Activated CD4-positive, alpha-beta memory T cell treated with anti-CD3 and anti-CD28 coated beads for 36 hours (primary cell): ENCODE data around the gene GOLGA8B. TPM values are rescaled to one million over a fixed set of nuclear protein-coding genes. Genes with fewer than 3 reads are reported as not detected.

Experiments used
- CTCF ChIA-PET: fragments of 350-600 bp; sonication (Branson Sonifier 250); formaldehyde crosslinking; loops from one replicate; lab custom pipeline; 2021; ENCODE audit warnings: antibody characterized with exemption, inconsistent platforms; lab: Charles Lee
- POLR2A ChIA-PET: fragments of 350-600 bp; sonication (Branson Sonifier 250); formaldehyde crosslinking; loops from one replicate; lab custom pipeline; 2021; ENCODE audit warnings: antibody characterized with exemption; lab: Charles Lee
- DNase-seq: peaks from one replicate; pipeline ENCODE4 v3.0.0-alpha.2; 2020
- H3K27ac Mint-ChIP-seq: one replicate; pipeline ENCODE4 v1.8.0; 2021; ENCODE audit warnings: mixed read lengths
- H3K27me3 Mint-ChIP-seq: one replicate; pipeline ENCODE4 v1.8.0; 2021; ENCODE audit warnings: mixed read lengths
- H3K36me3 Mint-ChIP-seq: one replicate; pipeline ENCODE4 v1.8.0; 2021; ENCODE audit warnings: mixed read lengths
- H3K4me1 Mint-ChIP-seq: one replicate; pipeline ENCODE4 v1.8.0; 2021; ENCODE audit warnings: low read depth, mixed read lengths
- H3K4me3 Mint-ChIP-seq: one replicate; pipeline ENCODE4 v1.8.0; 2021; ENCODE audit warnings: mild to moderate bottlenecking, mixed read lengths
- H3K9me3 Mint-ChIP-seq: one replicate; pipeline ENCODE4 v1.8.0; 2021; ENCODE audit warnings: mixed read lengths
- intact Hi-C: fragments of 100-400 bp; cut with micrococcal nuclease; formaldehyde crosslinking; loops from one replicate; pipeline ENCODE4 v1.15.1; 2023
- total RNA-seq, 2 experiments: library from RNA; stranded (reverse); gene quantifications; one replicate each; pipeline ENCODE4 v1.2.3, GENCODE V29; 2021

Gene GOLGA8B
- total RNA-seq, 2 experiments from 2014 or later, result 85.2 to 103 TPM

DNA sequence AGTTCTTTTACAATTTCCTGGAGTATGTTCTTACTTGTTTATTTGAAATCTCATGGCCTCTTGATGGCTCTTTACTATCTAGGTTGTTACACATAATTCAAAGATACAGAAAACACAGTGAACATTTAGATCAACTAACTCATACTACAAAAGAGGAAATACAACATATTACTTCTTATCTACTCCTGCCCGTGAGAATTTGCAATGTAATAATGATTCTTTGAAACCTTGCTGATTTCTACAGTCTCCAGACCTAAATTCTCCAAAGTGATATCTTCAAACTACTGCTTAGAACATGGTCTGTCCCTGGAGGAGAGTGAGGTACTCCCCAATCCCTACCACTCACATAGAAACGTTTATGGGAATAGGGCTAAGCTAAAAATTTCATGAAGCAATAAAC, 29.9 kb upstream of the GOLGA8B start:
- intact Hi-C loops, result no loop called here
- H3K4me1 Mint-ChIP-seq, result peaks cover 9% of the 10 kb centered on the region
- no peak overlapping the region for H3K27ac Mint-ChIP-seq
- no peak overlapping the region for H3K4me3 Mint-ChIP-seq
- peaks cover 29% of the 10 kb centered on the region for H3K27me3 Mint-ChIP-seq
- H3K9me3 Mint-ChIP-seq, result no peaks in the 10 kb centered on the region
- ChIA-PET CTCF (no interaction called here), POLR2A (no interaction called here)
- H3K36me3 Mint-ChIP-seq, result no peaks in the 10 kb centered on the region
- no peak for DNase-seq

DNA sequence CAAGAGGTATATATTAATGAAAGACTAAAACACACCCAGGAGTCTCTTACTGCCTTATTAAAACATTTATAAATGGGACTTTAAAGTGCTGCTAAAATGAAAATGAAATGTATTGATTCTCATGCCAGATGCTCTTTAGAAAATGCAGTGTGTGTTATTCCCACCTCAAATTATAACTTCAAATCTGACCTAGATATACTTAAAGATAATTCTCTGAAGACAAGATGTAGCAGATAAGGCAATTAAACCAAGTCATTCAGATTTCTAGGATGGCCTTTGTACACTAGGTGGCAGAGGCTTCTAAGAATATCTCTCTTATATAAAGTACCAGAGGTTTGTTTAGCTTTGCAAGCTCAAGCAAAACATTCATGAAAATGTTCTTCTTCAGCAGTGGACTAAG, 26.9 kb upstream of the GOLGA8B start:
- ChIA-PET CTCF (interaction anchor here (0.6 to 1.9 kb wide), 5 partner anchors 11 to 549 kb away, joined by 3 to 9 read pairs (median 5); no protein-coding TSS in a partner anchor), POLR2A (no interaction called here)
- Mint-ChIP-seq H3K27me3 (peaks cover 28% of the 10 kb centered on the region), H3K27ac (no peak overlapping the region), H3K36me3 (no peaks in the 10 kb centered on the region), H3K4me1 (peaks cover 9% of the 10 kb centered on the region), H3K4me3 (no peak overlapping the region), H3K9me3 (no peaks in the 10 kb centered on the region)
- intact Hi-C loops, result no loop called here
- no peak for DNase-seq

DNA sequence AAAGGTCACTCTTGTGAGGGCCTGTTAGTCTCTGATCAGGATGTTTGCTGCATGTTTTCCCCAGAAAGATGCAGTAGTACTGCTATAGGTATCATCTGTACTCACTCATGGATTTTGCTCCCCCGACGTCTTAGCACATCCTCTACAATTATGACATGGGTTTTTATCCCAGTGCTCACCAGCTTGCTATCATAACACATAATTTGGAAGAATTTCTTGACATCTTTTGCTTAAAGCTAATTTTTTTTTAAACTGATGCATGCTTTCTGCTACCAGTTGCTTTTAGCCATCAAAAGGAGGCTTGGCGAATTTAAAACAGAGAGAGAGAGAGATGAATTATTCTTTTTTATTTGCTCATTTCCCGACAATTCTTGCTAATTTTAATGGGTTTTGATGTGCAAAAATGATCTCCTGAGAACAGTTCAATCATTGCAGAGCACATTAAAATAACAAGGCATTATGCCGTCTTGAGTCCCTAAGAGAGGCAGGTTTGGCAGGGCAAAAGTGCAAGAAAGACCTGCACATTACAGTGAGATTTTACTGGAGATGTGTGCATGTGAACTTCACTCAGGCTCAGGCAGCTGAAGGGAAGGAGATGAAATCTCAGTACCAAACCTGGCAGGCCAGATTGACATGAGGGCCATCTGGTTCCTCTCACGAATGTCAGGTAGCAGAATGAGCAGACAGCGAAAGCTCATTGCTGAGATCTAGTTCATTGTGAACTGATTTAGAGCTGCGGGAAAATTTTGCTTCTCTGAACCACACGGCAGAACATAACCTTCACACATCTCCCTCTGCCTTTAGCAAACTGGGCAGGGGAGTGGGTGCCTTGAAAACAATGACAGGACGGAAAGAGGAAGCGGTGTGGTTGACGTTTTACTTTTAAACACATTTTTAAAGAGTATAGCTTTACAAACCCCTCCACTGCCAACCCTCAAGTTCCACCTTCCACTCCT, 25.9 kb upstream of the GOLGA8B start:
- CTCF ChIA-PET, result interaction anchor here (0.7 to 1.9 kb wide), 4 partner anchors 12 to 572 kb away, joined by 3 to 9 read pairs (median 4); no protein-coding TSS in a partner anchor
- Mint-ChIP-seq H3K4me1 (peaks cover 9% of the 10 kb centered on the region), H3K27ac (no peak overlapping the region), H3K27me3 (peaks cover 30% of the 10 kb centered on the region), H3K9me3 (no peaks in the 10 kb centered on the region), H3K4me3 (no peak overlapping the region), H3K36me3 (no peaks in the 10 kb centered on the region)
- intact Hi-C loops, result no loop called here
- no peak for DNase-seq
- POLR2A ChIA-PET, result no interaction called here

DNA sequence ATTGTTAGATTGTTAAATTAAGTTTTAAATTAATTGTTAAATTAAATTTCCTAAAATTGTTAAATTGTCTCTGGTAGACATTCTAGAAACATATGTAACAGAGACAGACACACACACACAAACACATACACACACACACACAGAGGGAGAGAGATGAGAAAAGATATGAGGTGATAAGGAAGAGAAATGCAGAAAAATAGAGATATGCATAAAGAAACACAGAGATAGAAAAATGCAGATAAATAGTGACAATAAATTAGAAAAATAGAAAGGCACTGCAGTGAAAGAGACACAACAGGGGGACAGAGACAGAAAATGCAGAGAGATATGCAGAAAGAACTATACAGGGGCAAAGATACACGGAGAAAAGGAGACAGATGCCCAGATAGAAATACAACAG, 25.1 kb upstream of the GOLGA8B start:
- peaks cover 9% of the 10 kb centered on the region for H3K4me1 Mint-ChIP-seq
- ChIA-PET POLR2A (no interaction called here), CTCF (interaction anchor here (0.7 kb wide), 1 partner anchor 572 kb away, joined by 3 read pairs; no protein-coding TSS in a partner anchor)
- no peak overlapping the region for H3K27ac Mint-ChIP-seq
- intact Hi-C loops, result no loop called here
- no peaks in the 10 kb centered on the region for H3K9me3 Mint-ChIP-seq
- no peak overlapping the region for H3K4me3 Mint-ChIP-seq
- no peak for DNase-seq
- H3K27me3 Mint-ChIP-seq, result peaks cover 37% of the 10 kb centered on the region
- no peaks in the 10 kb centered on the region for H3K36me3 Mint-ChIP-seq

DNA sequence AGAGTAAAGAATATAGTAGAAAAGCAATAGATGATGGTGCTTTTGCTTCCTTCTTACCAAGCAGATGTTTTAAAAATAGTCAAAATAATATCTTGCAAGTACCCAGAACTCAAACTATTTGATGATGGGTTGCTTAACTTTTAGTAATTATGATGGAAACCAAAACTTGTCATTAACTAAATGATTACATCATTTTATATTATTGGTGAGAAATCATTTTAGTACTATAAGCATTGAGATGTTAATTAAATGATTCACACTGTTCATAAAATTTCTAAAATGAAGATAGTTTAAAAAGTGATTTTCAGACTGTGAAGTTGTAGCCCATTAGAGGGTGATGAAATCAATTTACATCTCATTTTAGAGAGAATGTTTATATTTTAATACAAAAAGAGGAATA, 24.4 kb upstream of the GOLGA8B start:
- intact Hi-C loops, result no loop called here
- Mint-ChIP-seq H3K4me3 (no peak overlapping the region), H3K9me3 (no peaks in the 10 kb centered on the region), H3K4me1 (peaks cover 9% of the 10 kb centered on the region), H3K36me3 (no peaks in the 10 kb centered on the region), H3K27me3 (peaks cover 37% of the 10 kb centered on the region), H3K27ac (no peak overlapping the region)
- CTCF ChIA-PET, result no interaction called here
- DNase-seq, result no peak
- POLR2A ChIA-PET, result no interaction called here

DNA sequence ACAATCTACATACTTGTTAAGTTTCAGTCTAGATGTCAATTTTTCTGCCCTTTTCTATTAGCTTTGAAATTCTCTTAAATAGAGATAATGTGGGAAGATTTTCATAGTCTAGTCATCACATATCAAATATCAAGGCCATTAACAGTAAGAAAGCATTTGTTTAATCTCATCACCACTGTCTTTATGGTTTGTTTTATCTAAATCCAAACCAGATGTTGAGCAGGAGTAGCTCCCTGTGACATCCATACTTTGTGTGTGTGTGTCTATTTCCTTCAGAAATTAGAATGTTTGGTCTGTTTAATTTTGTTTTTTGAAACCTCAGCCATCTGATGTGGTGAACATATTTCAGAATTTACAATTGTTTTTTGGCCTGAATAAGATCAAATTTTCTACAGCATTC, 23.1 kb upstream of the GOLGA8B start:
- Mint-ChIP-seq H3K9me3 (no peaks in the 10 kb centered on the region), H3K36me3 (no peaks in the 10 kb centered on the region), H3K27ac (no peak overlapping the region), H3K4me1 (peaks cover 9% of the 10 kb centered on the region), H3K27me3 (peaks cover 38% of the 10 kb centered on the region), H3K4me3 (no peak overlapping the region)
- ChIA-PET CTCF (no interaction called here), POLR2A (no interaction called here)
- intact Hi-C loops, result no loop called here
- DNase-seq, result no peak

DNA sequence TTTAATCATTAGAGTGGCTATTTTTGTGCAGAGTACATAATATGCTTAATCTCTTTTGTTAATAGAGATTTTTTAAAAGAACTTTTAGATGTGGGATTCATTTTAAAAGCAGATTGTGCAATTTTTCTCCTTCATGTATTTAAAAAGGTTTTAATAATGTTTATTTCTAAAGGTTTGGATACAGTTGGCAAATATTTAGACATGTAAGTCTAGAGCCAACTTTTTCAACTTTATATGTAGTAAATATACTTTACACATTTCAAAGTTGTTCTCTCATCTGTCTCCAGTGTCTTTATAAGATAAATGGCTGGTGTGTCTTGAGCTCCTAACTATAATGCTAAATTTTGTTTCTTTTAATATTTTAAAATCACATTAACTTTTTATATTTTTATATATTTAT, 22.7 kb upstream of the GOLGA8B start:
- no peak overlapping the region for H3K27ac Mint-ChIP-seq
- no peaks in the 10 kb centered on the region for H3K9me3 Mint-ChIP-seq
- H3K4me1 Mint-ChIP-seq, result peaks cover 9% of the 10 kb centered on the region
- no peaks in the 10 kb centered on the region for H3K36me3 Mint-ChIP-seq
- no peak for DNase-seq
- ChIA-PET CTCF (no interaction called here), POLR2A (no interaction called here)
- H3K4me3 Mint-ChIP-seq, result no peak overlapping the region
- peaks cover 38% of the 10 kb centered on the region for H3K27me3 Mint-ChIP-seq
- intact Hi-C loops, result no loop called here

DNA sequence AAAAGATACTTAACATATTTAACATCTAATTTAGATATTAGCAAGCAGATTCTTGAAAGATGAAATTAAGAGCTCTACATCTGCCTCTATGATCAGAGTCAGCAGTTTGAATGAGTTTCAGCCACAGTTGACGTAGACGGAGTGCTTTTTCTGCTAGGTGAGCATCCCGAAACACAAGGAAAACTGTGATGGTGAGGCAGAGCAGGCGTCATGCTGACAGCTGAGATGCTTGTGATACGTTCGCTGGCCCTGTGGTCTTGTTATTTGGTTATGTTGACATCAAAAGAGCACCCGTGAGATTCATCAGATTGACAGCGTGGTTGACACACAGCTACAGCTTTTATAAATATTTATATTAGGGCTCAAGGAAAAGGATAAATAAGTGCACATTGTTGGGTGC, 19.6 kb upstream of the GOLGA8B start:
- intact Hi-C loops, result no loop called here
- Mint-ChIP-seq H3K4me3 (no peak overlapping the region), H3K4me1 (no peaks in the 10 kb centered on the region), H3K36me3 (no peaks in the 10 kb centered on the region), H3K9me3 (no peaks in the 10 kb centered on the region), H3K27ac (no peak overlapping the region), H3K27me3 (peaks cover 34% of the 10 kb centered on the region)
- ChIA-PET CTCF (no interaction called here), POLR2A (no interaction called here)
- DNase-seq, result no peak

DNA sequence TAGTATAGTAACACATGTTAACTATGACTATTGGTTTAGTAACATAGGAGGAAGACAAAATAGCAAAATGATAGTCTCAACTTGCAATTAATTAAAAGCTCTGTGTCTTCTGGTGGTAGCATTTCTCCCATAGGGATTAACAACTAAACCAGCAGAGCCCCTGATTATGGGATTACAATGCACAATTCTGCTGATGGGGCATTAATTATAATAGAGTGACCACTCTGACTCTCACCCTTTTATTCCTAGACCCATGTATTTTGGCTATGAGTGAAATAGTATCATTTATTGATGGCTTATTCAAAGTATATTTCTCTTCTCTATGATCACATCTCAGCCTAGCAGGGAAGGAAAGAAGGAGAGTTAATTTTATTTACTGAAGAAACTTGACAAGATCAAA, 17.5 kb upstream of the GOLGA8B start:
- POLR2A ChIA-PET, result no interaction called here

DNA sequence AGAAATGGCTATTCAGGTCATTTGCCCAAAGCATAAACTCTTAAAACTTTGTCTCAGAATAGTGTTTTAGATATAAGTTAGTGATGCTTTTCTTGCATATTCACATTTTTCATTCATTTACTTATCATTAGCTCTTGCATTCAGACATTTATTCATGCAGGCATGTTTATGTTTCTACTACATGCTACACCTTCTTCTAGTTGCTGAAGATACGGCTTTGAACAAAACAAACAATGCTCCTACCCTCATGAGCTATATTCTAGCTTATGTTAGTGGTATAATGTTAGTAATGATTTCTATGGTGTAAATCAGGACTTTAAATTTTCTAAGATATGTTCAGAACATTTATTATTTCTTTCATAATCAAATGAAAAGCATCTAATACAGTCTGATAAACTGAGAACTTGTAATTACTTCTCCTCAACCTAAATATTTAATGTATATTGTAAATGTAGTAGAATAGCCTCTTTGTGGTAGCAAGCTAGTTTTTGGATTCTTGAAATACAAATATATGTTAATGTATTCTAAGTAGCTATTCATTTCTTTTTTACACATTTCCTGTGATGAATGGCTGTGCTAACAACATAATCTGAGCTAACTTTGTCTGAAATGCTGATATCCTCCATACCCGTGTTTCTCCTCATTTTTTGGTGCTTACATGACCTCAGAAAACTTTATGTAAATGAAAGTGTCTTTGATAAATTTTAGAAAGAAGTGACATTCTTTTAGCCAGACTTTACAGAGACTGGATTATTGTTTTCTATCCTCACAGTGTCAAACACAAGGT, 15.5 kb upstream of the GOLGA8B start:
- intact Hi-C loops, result no loop called here
- H3K9me3 Mint-ChIP-seq, result no peaks in the 10 kb centered on the region
- peaks cover 19% of the 10 kb centered on the region for H3K27me3 Mint-ChIP-seq
- POLR2A ChIA-PET, result no interaction called here
- H3K4me1 Mint-ChIP-seq, result no peaks in the 10 kb centered on the region
- CTCF ChIA-PET, result interaction anchor here (1.1 kb wide), 2 partner anchors 11 to 231 kb away, joined by 3 to 4 read pairs; no protein-coding TSS in a partner anchor
- no peak for DNase-seq
- H3K36me3 Mint-ChIP-seq, result no peaks in the 10 kb centered on the region
- no peak overlapping the region for H3K4me3 Mint-ChIP-seq
- H3K27ac Mint-ChIP-seq, result no peak overlapping the region

More for the DNA sequence above, 17.5 kb upstream of the GOLGA8B start:
- Mint-ChIP-seq H3K36me3 (no peaks in the 10 kb centered on the region), H3K27ac (no peak overlapping the region), H3K4me1 (no peaks in the 10 kb centered on the region), H3K4me3 (no peak overlapping the region), H3K27me3 (peaks cover 26% of the 10 kb centered on the region), H3K9me3 (no peaks in the 10 kb centered on the region)
- CTCF ChIA-PET, result no interaction called here
- DNase-seq, result no peak
- intact Hi-C loops, result no loop called here

DNA sequence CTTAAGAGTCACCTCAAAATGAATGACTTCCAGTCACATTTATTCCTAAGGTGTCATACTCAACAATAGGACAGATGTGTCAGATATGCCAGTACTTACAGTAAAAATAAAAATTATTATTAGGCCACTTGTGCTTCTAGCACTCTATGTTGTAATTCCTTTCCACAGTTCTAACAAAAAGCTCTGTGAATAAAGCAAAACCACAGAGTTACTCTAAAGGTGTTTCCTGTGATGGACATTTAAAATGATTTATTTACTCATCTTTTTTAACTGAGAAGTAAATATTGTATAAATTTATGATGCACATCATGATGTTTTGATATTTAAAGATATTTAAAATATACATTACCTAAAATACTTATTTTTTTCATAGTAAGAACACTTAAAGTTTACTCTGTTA, 13.9 kb upstream of the GOLGA8B start:
- H3K36me3 Mint-ChIP-seq, result no peaks in the 10 kb centered on the region
- no peaks in the 10 kb centered on the region for H3K9me3 Mint-ChIP-seq
- intact Hi-C loops, result no loop called here
- H3K27me3 Mint-ChIP-seq, result peaks cover 11% of the 10 kb centered on the region
- POLR2A ChIA-PET, result no interaction called here
- H3K27ac Mint-ChIP-seq, result no peak overlapping the region
- H3K4me1 Mint-ChIP-seq, result no peaks in the 10 kb centered on the region
- no peak overlapping the region for H3K4me3 Mint-ChIP-seq
- CTCF ChIA-PET, result no interaction called here
- DNase-seq, result no peak

DNA sequence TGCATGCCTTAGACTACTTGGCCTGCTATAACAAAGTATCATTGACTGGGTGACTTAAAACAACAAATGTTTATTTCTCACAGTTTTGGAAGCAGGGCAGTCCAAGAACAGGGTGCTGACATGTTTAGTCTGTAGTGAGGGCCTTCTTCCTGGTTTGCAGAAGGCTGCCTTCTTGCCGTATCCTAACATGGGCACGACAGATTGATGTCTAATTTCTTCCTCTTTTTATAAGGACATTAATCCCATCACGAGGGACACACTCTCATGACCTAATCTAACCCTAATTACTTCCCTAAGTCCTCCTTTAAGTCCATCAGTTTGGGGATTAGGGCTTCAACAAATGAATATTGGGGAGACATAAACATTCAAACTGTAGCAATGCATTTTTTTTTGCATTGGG, 10.9 kb upstream of the GOLGA8B start:
- intact Hi-C loops, result no loop called here
- DNase-seq, result no peak
- Mint-ChIP-seq H3K4me1 (no peaks in the 10 kb centered on the region), H3K4me3 (no peak overlapping the region), H3K36me3 (no peaks in the 10 kb centered on the region), H3K27ac (no peak overlapping the region), H3K27me3 (peaks cover 1% of the 10 kb centered on the region), H3K9me3 (no peaks in the 10 kb centered on the region)
- POLR2A ChIA-PET, result no interaction called here
- CTCF ChIA-PET, result no interaction called here
